AG10803 (cell line): Measurements from ENCODE around the gene RPL26.
A peak's percentile ranks its signal among the peaks of the same experiment; 100 is the strongest.
"Not testable (repeated sequence)": the region's sequence is repeated elsewhere in the genome, so short reads cannot be mapped to it uniquely, and the experiment has no call there.

Source experiments
- DNase-seq: peaks from one replicate; pipeline ENCODE4 v3.0.0; 2010; ENCODE audit warnings: low read depth
- H3K4me3 ChIP-seq: 2 replicates; pipeline ENCODE4 v1.5.1; 2011; ENCODE audit warnings: mild to moderate bottlenecking, low read length, control low read depth
- CTCF ChIP-seq: conservative IDR thresholded peaks from 2 replicates; pipeline ENCODE4 v1.5.1; 2011; ENCODE audit warnings: mild to moderate bottlenecking, low read length, control low read depth, inconsistent platforms

The RPL26 gene

GRCh38 chr17:8354236-8354635, 28.8 kb downstream of the RPL26 start:
- no peak for DNase-seq
- TF ChIP-seq CTCF = no peak
- H3K4me3 ChIP-seq = no peak overlapping the region

- no peak for TF ChIP-seq CTCF
- no peak for DNase-seq
- H3K4me3 ChIP-seq = no peak overlapping the region
Measured at GRCh38 chr17:8353736-8354135, 29.3 kb downstream of the RPL26 start.

GRCh38 chr17:8350339-8350738, 32.7 kb downstream of the RPL26 start:
- no peak for TF ChIP-seq CTCF
- DNase-seq = no peak
- no peak overlapping the region for H3K4me3 ChIP-seq

- not testable (repeated sequence) for DNase-seq, H3K4me3 ChIP-seq
Measured at GRCh38 chr17:8347001-8347400, 36.0 kb downstream of the RPL26 start.

- TF ChIP-seq CTCF = no peak
- no peak for DNase-seq
- no peak overlapping the region for H3K4me3 ChIP-seq
Measured at GRCh38 chr17:8345951-8346665, 36.9 kb downstream of the RPL26 start.

- DNase-seq = no peak
- TF ChIP-seq CTCF = no peak
- H3K4me3 ChIP-seq = no peak overlapping the region
Measured at GRCh38 chr17:8345052-8345690, 37.8 kb downstream of the RPL26 start.

- no peak overlapping the region for H3K4me3 ChIP-seq
- DNase-seq = peak; percentile 26
- no peak for TF ChIP-seq CTCF
Measured at GRCh38 chr17:8341456-8341855, 41.5 kb downstream of the RPL26 start.
